Glutamatergic neuron (in vitro differentiated cells): ENCODE results near the gene DRAP1. TPM values are rescaled to one million over a fixed set of nuclear protein-coding genes. Genes with fewer than 3 reads are reported as not detected.

Experiments
- DNase-seq: peaks from one replicate; pipeline ENCODE4 v3.0.0; 2022
- H3K27ac Mint-ChIP-seq: one replicate; pipeline ENCODE4 v1.8.0; 2020; ENCODE audit warnings: mild to moderate bottlenecking, mixed read lengths, inconsistent platforms; ENCODE audit not compliant: unreplicated experiment
- H3K27me3 Mint-ChIP-seq: one replicate; pipeline ENCODE4 v1.8.0; 2020; ENCODE audit warnings: mild to moderate bottlenecking, moderate library complexity, mixed read lengths, inconsistent platforms; ENCODE audit not compliant: unreplicated experiment
- H3K36me3 Mint-ChIP-seq: one replicate; pipeline ENCODE4 v1.8.0; 2020; ENCODE audit warnings: mild to moderate bottlenecking, mixed read lengths, inconsistent platforms; ENCODE audit not compliant: unreplicated experiment
- H3K4me1 Mint-ChIP-seq: one replicate; pipeline ENCODE4 v1.8.0; 2020; ENCODE audit warnings: mild to moderate bottlenecking, low read depth, mixed read lengths, inconsistent platforms; ENCODE audit not compliant: unreplicated experiment
- H3K4me3 Mint-ChIP-seq: one replicate; pipeline ENCODE4 v1.8.0; 2020; ENCODE audit warnings: mild to moderate bottlenecking, mixed read lengths, inconsistent platforms; ENCODE audit not compliant: unreplicated experiment
- H3K9me3 Mint-ChIP-seq: one replicate; pipeline ENCODE4 v1.8.0; 2020; ENCODE audit warnings: mild to moderate bottlenecking, moderate library complexity, mixed read lengths, inconsistent platforms; ENCODE audit not compliant: unreplicated experiment
- CTCF ChIP-seq: fragments of 200-600 bp; sonication (generic); IDR thresholded peaks from one replicate; pipeline ENCODE4 v1.5.0; 2021; ENCODE audit not compliant: partially characterized antibody, unreplicated experiment
- total RNA-seq: library from RNA; stranded (reverse); fragmentation: NEBNext Ultra II Directional; extraction: Animal tissue kit (Norgen Biotek cat#: 25700); gene quantifications from one replicate; pipeline ENCODE4 v1.2.1, GENCODE V29; 2021; ENCODE audit not compliant: unreplicated experiment

DRAP1 gene
- total RNA-seq, 1 donor from 2014 or later, result 68.7 TPM

- Mint-ChIP-seq H3K27ac (no peak overlapping the region), H3K36me3 (no peaks in the 10 kb centered on the region), H3K27me3 (peaks cover 4% of the 10 kb centered on the region), H3K9me3 (peaks cover 7% of the 10 kb centered on the region), H3K4me1 (peaks cover 5% of the 10 kb centered on the region), H3K4me3 (no peak overlapping the region)
- DNase-seq, result no peak
- no peak for TF ChIP-seq CTCF
These were observed 39.2 kb upstream of the DRAP1 start for GRCh38 chr11:65880027-65880426.

- H3K36me3 Mint-ChIP-seq, result no peaks in the 10 kb centered on the region
- DNase-seq, result no peak
- no peak for TF ChIP-seq CTCF
- H3K4me3 Mint-ChIP-seq, result no peak overlapping the region
- H3K27ac Mint-ChIP-seq, result no peak overlapping the region
- peaks cover 5% of the 10 kb centered on the region for H3K4me1 Mint-ChIP-seq
- H3K9me3 Mint-ChIP-seq, result peaks cover 7% of the 10 kb centered on the region
- H3K27me3 Mint-ChIP-seq, result peaks cover 4% of the 10 kb centered on the region
These were observed 38.3 kb upstream of the DRAP1 start for GRCh38 chr11:65880844-65881421.

GRCh38 chr11:65882120-65883057, 36.8 kb upstream of the DRAP1 start:
- Mint-ChIP-seq H3K36me3 (no peaks in the 10 kb centered on the region), H3K27me3 (peaks cover 4% of the 10 kb centered on the region), H3K4me3 (no peak overlapping the region), H3K27ac (no peak overlapping the region), H3K4me1 (peaks cover 11% of the 10 kb centered on the region), H3K9me3 (peaks cover 13% of the 10 kb centered on the region)
- DNase-seq, result no peak
- no peak for TF ChIP-seq CTCF

GRCh38 chr11:65883058-65883761, 36.0 kb upstream of the DRAP1 start:
- TF ChIP-seq CTCF, result no peak

More at GRCh38 chr11:65883058-65883761, 36.0 kb upstream of the DRAP1 start:
- H3K4me1 Mint-ChIP-seq, result peaks cover 11% of the 10 kb centered on the region
- H3K9me3 Mint-ChIP-seq, result peaks cover 13% of the 10 kb centered on the region
- DNase-seq, result no peak
- peaks cover 7% of the 10 kb centered on the region for H3K27me3 Mint-ChIP-seq
- H3K27ac Mint-ChIP-seq, result no peak overlapping the region
- no peaks in the 10 kb centered on the region for H3K36me3 Mint-ChIP-seq
- no peak overlapping the region for H3K4me3 Mint-ChIP-seq
